Activated effector memory CD4-positive, alpha-beta T cell treated with anti-CD3 and anti-CD28 coated beads, Interleukin-2, amount 50 U/mL, for 16 hours (primary cell): ENCODE data around the gene GRID1.
A peak's percentile ranks its signal among the peaks of the same experiment; 100 is the strongest.

ENCODE experiments used
- DNase-seq: peaks from one replicate; pipeline ENCODE4 v3.0.0-alpha.2; 2020

The GRID1 gene

GRCh38 chr10:86265236-86265894 is 101.2 kb downstream of the GRID1 start:
- peak; percentile 30 for DNase-seq

GRCh38 chr10:86264481-86265231 is 101.9 kb downstream of the GRID1 start:
- peak; percentile 50 for DNase-seq

DNA sequence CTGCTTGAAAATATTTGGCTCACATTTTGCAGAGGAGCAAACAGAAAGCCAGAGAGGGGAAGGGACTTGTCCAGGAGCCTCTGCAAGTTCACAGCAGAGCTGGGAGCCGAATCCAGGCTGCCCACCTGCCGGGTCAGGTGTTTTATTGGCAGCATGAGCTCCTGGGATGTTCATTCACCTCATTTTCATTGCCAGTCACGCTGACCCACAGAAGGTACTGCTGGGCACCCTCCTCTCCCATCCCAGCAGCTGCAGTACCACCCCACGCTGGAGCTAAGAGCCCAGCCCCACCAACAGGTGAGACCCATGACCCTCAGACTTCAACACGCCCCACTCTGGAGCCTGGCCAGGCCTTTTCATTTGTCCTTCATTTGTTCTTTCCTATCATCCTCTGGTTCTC is 102.7 kb downstream of the GRID1 start:
- DNase-seq = peak; percentile 22

DNA sequence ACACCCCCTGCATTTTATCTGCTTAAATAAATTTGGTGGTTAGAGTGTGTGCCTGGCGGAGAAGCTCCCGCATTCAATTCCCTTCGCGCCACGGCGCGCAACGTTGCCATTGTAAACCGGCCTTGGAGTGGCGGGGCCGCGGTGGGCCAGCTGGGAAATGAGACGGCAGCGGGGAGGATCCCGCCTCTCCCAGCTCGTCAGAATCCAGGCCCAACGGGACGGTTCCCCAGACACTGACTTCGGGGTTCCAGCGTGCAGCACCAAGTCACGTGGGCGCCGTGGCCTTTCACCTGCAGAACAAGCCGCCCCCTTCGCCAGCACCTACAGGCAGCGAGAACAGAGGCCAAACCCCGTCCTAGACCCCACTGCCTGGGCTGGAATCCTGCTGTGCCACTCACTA is 103.4 kb downstream of the GRID1 start:
- peak; percentile 55 for DNase-seq

GRCh38 chr10:86262688-86263181 is 103.9 kb downstream of the GRID1 start:
- peak; percentile 27 for DNase-seq

DNA sequence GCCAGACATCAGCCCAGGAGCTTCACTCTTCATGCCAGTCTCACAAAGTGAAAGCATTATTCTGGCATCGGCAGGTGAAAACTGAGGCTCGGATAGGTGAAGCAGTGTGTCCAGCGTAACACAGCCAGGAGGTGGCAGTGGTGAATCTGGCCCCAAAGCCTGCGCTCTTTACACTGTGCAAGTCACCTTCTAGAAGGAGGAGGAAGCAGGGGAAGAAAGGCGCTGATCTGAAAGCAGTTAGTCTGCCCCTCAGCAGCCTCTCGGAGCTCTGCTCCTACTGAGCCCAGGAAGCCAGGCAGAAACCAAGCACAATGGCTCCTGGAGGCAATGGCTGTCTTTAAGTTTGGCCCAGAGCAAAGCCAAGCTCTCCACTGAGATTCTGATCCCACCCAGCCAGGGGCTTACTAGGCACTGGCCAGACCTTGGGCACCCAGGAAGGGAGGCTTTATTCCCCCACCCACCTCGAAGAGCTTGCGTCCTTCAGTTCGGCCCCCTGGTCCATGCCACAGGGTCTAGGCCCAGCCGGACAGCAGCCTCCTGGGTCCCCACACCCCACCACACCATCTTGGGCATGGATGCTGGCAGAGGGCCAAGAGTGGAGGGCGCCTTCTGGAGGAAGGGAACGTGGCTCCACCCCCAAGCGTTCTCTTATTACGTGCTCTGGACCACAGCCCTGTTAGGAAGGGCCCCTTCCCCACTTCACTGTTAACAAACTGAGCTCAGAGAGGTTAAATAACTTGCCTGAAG is 104.5 kb downstream of the GRID1 start:
- peak; percentile 57 for DNase-seq

GRCh38 chr10:86261470-86261869 is 105.1 kb downstream of the GRID1 start:
- peak; percentile 49 for DNase-seq

DNA sequence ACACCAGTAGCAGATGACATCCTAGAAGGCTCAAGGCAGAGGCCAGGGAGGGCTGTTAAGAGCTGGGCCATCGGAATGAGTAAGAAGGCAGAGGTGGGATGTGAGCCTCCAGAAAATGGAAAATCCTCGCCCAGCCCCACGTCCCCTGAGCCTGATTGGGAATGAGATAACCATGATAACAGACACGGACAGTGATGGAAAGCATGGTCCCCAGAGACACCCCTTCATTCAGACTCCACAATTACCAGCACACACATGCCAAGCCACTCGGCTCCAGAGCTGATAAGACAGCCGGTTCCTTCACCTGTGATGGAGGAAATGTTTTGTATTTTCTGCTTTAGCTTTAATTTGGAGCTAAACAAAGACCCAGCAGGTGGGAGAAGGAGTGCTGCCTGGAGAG is 106.0 kb downstream of the GRID1 start:
- DNase-seq = peak; percentile 36

GRCh38 chr10:86259901-86260562 is 106.6 kb downstream of the GRID1 start:
- no peak for DNase-seq

- DNase-seq = no peak
Measured at GRCh38 chr10:86258941-86259340, 107.7 kb downstream of the GRID1 start.

GRCh38 chr10:86258499-86258898 is 108.1 kb downstream of the GRID1 start:
- DNase-seq = no peak

DNA sequence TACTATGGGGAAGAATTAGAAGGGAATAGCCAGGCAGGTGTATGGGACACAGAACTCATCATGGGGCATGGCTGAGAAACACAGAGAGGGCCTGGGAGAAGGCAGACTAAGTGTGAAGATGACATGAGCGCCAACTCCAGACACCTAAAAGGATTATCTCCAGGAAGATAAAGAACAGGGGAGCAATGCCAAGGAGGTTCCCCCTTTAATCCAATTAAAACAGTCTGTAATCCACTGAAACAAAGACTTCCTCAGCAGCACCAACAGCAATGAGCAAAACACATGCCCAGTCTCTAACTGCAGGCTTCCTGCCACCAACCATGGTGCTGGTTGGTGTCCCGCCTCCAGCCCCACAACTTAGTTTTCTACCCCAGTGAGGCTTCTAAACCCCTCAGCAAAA is 108.9 kb downstream of the GRID1 start:
- DNase-seq = peak; percentile 33

GRCh38 chr10:86256690-86257315 is 109.8 kb downstream of the GRID1 start:
- no peak for DNase-seq

GRCh38 chr10:86255405-86256251 is 111.0 kb downstream of the GRID1 start:
- peak; percentile 8 for DNase-seq

- peak; percentile 30 for DNase-seq
Measured at GRCh38 chr10:86254526-86255174, 111.9 kb downstream of the GRID1 start.

DNA sequence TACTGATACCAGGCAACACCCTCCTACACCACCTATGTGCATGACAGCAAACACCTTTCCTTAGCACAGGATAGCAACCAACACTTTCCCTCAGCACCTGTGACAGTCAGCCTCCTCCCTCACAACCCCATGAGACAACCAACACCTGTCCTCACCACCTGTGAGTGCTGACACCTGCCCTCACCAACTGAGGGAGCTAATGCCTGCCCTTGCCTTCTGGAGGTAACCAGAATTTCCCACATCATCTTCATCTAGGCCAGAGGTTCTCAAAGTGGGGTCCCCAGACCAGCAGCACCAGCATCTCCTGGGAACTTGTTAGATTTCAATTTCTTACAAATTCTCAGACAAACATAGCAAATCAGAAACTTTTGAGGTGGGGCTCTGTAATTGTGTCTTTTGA is 112.5 kb downstream of the GRID1 start:
- DNase-seq = peak; percentile 22

DNA sequence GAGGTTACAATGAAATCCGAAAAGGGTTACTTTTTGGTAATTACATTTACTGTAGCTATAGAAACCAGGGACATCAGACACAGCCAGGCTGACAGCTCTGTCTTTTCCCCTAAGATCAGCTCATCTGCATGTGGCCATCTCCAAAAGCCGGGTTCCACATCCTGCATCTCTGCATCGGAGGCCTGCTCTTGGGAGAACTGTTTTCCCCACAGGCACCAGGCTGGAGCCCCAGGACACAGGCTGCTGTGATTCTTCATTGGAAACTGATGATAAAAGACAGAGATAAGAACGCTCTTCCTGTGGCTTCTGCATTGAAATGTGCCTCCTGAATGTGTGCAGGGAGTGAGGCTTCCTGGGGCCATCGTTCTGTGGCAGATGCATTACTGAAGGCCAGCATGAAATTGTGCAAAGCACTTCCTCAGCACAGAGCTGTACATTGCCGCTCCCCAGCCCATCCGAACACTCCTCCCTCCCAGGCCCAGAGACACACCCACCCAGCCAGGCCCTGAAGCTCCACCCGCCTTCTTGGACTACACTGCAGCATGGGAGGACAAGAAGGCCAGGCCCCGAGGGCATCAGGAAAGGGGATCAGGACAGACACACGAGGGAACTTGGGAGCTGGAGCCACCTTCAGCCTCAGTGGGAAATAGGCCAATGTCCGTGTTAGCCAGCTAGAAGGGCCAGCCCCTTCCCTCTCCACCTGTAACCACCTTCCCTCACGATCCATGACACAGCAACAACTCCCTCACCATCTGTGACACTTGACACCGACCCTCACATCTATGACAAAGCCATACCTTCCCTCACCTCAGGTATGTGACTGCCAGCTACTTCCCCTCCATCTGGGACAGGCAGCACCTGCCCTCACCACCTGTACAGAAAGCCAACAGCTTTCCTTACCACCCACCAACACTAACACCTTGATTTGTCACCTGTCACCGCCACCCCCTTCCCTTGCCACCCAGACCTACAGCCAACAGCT is 113.2 kb downstream of the GRID1 start:
- peak; percentile 50 for DNase-seq

GRCh38 chr10:86252556-86252955 is 114.0 kb downstream of the GRID1 start:
- peak; percentile 13 for DNase-seq

DNA sequence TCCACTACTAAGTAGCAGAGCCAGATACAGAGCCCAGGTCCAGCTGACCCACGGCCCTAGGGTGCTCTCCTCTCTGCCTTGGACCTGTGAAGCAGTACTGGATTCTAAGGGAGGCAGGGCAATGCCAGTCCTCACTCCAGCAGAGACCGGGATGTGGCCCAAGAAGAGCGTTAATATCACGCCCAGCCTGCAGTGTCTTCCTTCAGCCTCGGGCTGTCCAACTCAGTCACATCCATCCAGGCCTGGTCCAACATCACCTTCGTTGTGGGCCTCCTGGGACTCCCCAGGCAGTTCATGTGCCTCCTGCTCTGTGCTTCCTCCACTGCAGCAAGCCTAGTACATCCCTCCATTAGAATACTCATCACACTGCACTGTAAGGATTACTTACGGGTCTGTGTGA is 114.5 kb downstream of the GRID1 start:
- DNase-seq = peak; percentile 45

DNA sequence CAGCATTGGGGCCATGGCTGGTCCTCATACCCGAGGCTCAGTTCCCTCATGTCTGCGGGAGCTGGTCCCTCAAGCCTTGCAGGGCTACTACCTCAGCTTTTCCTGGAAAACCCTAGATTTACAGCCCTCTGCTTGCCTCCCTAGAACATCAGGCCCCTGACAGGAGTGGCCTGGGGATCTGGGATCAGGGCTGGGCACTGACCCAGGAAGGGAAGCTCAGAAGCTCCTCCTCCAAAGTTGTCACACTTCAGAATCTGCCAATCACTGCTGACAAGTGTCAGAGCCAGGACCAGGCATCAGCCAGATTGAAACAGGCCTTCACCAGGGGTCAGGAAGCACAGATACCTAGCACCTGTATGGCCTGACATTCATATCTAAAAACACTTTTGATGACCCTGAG is 115.2 kb downstream of the GRID1 start:
- DNase-seq = peak; percentile 25
